Gastroesophageal sphincter (tissue), 3 donors: ENCODE measurements around the gene INPP5D.

ENCODE experiments used
- EP300 ChIP-seq: sonication (generic); formaldehyde crosslinking; IDR thresholded peaks from one replicate; pipeline ENCODE4 v1.6.1; 2017; ENCODE audit warnings: antibody characterized with exemption, mild to moderate bottlenecking
- POLR2A ChIP-seq, 2 donors: fragments of 450-650 bp; IDR thresholded peaks; one replicate each; pipeline ENCODE4 v1.6.1; 2017; ENCODE audit warnings: antibody characterized with exemption in 2 of 2, mild to moderate bottlenecking in 2 of 2, moderate library complexity in 1 of 2
- POLR2AphosphoS5 ChIP-seq: sonication (generic); formaldehyde crosslinking; IDR thresholded peaks from one replicate; pipeline ENCODE4 v1.6.1; 2017; ENCODE audit warnings: antibody characterized with exemption
- TF ChIP-seq, protein P1 (sequence below), 4 experiments: fragments of 200-600 bp in 2 of 4; fragments of 450-650 bp in 2 of 4; sonication (generic) in 1 of 4; IDR thresholded peaks; one replicate each; pipeline ENCODE4 v1.5.1; 2017 to 2019; ENCODE audit warnings: antibody characterized with exemption in 4 of 4, mild to moderate bottlenecking in 2 of 4, moderate library complexity in 2 of 4

DNA sequence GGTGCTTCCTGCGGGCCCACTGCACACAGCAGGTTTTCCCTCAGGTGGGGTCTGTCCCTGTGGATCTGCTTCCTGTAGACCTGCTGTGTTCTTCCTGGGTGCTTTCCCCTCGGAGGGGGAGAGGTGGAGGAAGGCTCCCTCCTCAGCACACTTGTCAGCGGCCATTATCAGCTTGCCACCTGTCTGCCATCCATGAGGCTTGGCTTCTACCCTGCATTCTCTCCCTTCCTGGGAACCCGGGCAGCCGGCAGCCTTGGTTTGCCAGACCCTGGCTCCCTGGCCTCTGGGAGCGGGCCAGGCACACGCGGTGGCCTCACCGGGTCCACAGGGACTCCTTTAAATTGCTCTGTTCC, 58.5 kb downstream of the INPP5D start:
- TF ChIP-seq, protein P1, sequence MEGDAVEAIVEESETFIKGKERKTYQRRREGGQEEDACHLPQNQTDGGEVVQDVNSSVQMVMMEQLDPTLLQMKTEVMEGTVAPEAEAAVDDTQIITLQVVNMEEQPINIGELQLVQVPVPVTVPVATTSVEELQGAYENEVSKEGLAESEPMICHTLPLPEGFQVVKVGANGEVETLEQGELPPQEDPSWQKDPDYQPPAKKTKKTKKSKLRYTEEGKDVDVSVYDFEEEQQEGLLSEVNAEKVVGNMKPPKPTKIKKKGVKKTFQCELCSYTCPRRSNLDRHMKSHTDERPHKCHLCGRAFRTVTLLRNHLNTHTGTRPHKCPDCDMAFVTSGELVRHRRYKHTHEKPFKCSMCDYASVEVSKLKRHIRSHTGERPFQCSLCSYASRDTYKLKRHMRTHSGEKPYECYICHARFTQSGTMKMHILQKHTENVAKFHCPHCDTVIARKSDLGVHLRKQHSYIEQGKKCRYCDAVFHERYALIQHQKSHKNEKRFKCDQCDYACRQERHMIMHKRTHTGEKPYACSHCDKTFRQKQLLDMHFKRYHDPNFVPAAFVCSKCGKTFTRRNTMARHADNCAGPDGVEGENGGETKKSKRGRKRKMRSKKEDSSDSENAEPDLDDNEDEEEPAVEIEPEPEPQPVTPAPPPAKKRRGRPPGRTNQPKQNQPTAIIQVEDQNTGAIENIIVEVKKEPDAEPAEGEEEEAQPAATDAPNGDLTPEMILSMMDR (IDR thresholded peaks at IDR 0.05): no peak
- TF ChIP-seq EP300 (no peak), POLR2A (IDR thresholded peaks at IDR 0.05) (no peak), POLR2AphosphoS5 (no peak)
